Measurements from ENCODE around the gene POLR2F.

POLR2F gene

GRCh38 chr22:37961062-37961461 is 7.6 kb downstream of the POLR2F start:
- 93% methylated on average over 3 of the region's 4 CpGs for WGBS (ENCODE audit: insufficient coverage)
- peaks cover 10 to 68% (median 47%) of the 10 kb centered on the region in 4 experiments for H3K36me3 ChIP-seq (ENCODE audit: control insufficient read depth in 4 of 4, insufficient read depth in 4 of 4, low read length in 3 of 4)
- no peaks in the 10 kb centered on the region for H3K9me3 ChIP-seq (ENCODE audit: control extremely low read depth in 1 of 5, control insufficient read depth in 4 of 5, insufficient read depth in 2 of 5, low read depth in 1 of 5, low read length in 4 of 5)
- H3K27me3 ChIP-seq (replicated peaks in 2 of 5; ENCODE audit: control insufficient read depth in 4 of 5, insufficient read depth in 5 of 5, low read length in 4 of 5) = no peaks in the 10 kb centered on the region
- ChIA-PET CTCF (no interaction called here), POLR2A (no interaction called here)
- no peak for DNase-seq
- no peaks in the 10 kb centered on the region for H3K4me1 ChIP-seq (ENCODE audit: control extremely low read depth in 1 of 4, control insufficient read depth in 4 of 4, insufficient read depth in 4 of 4, low read length in 3 of 4)
- H3K27ac ChIP-seq (ENCODE audit: insufficient read depth in 1 of 2, low read depth in 1 of 2, low read length in 2 of 2, poor library complexity in 1 of 2, severe bottlenecking in 2 of 2) = no peak overlapping the region
- H3K4me3 ChIP-seq (ENCODE audit: control insufficient read depth in 1 of 7, extremely low read depth in 1 of 7, insufficient read depth in 4 of 7, low read depth in 2 of 7, low read length in 6 of 7) = no peak overlapping the region

GRCh38 chr22:37965940-37966664 is 12.6 kb downstream of the POLR2F start:
- H3K36me3 ChIP-seq (ENCODE audit: control insufficient read depth in 4 of 4, insufficient read depth in 4 of 4, low read length in 3 of 4) = peaks cover 10 to 61% (median 39%) of the 10 kb centered on the region in 4 experiments
- no peak for DNase-seq

GRCh38 chr22:37967147-37967546 is 13.6 kb downstream of the POLR2F start:
- POLR2A ChIA-PET = no interaction called here
- WGBS (ENCODE audit: insufficient coverage) = no CpG with 5 or more reads among the region's 1 CpG

More at GRCh38 chr22:37965940-37966664, 12.6 kb downstream of the POLR2F start:
- H3K27ac ChIP-seq (ENCODE audit: insufficient read depth in 1 of 2, low read depth in 1 of 2, low read length in 2 of 2, poor library complexity in 1 of 2, severe bottlenecking in 2 of 2) = no peak overlapping the region
- no peaks in the 10 kb centered on the region for H3K27me3 ChIP-seq (replicated peaks in 2 of 5; ENCODE audit: control insufficient read depth in 4 of 5, insufficient read depth in 5 of 5, low read length in 4 of 5)
- no peak overlapping the region for H3K4me3 ChIP-seq (ENCODE audit: control insufficient read depth in 1 of 7, extremely low read depth in 1 of 7, insufficient read depth in 4 of 7, low read depth in 2 of 7, low read length in 6 of 7)
- 91% methylated on average over 6 of the region's 9 CpGs for WGBS (ENCODE audit: insufficient coverage)
- CTCF ChIA-PET = interaction anchor here (0.7 to 3.2 kb wide), 21 partner anchors 10 to 148 kb away, joined by 3 to 20 read pairs (median 4); partner anchors contain the start of genes C22orf23, MICALL1 and POLR2F
- POLR2A ChIA-PET = interaction anchor here (0.5 kb wide), 1 partner anchor 101 kb away, joined by 5 read pairs; no protein-coding TSS in a partner anchor
- H3K4me1 ChIP-seq (ENCODE audit: control extremely low read depth in 1 of 4, control insufficient read depth in 4 of 4, insufficient read depth in 4 of 4, low read length in 3 of 4) = no peaks in the 10 kb centered on the region
- H3K9me3 ChIP-seq (ENCODE audit: control extremely low read depth in 1 of 5, control insufficient read depth in 4 of 5, insufficient read depth in 2 of 5, low read depth in 1 of 5, low read length in 4 of 5) = no peaks in the 10 kb centered on the region

GRCh38 chr22:37967637-37968451 is 14.3 kb downstream of the POLR2F start:
- no peaks in the 10 kb centered on the region for H3K4me1 ChIP-seq (ENCODE audit: control extremely low read depth in 1 of 4, control insufficient read depth in 4 of 4, insufficient read depth in 4 of 4, low read length in 3 of 4)
- ChIA-PET POLR2A (interaction anchor here (0.6 kb wide), 1 partner anchor 215 kb away, joined by 3 read pairs; no protein-coding TSS in a partner anchor), CTCF (interaction anchor here (0.8 to 1.4 kb wide), 4 partner anchors 10 to 80 kb away, joined by 3 to 7 read pairs (median 4); no protein-coding TSS in a partner anchor)
- 93% methylated on average over 10 of the region's 14 CpGs for WGBS (ENCODE audit: insufficient coverage)
- H3K27me3 ChIP-seq (replicated peaks in 2 of 5; ENCODE audit: control insufficient read depth in 4 of 5, insufficient read depth in 5 of 5, low read length in 4 of 5) = no peaks in the 10 kb centered on the region
- H3K36me3 ChIP-seq (ENCODE audit: control insufficient read depth in 4 of 4, insufficient read depth in 4 of 4, low read length in 3 of 4) = peaks cover 10 to 53% (median 35%) of the 10 kb centered on the region in 4 experiments
- DNase-seq = no peak
- no peaks in the 10 kb centered on the region for H3K9me3 ChIP-seq (ENCODE audit: control extremely low read depth in 1 of 5, control insufficient read depth in 4 of 5, insufficient read depth in 2 of 5, low read depth in 1 of 5, low read length in 4 of 5)
- H3K4me3 ChIP-seq (ENCODE audit: control insufficient read depth in 1 of 7, extremely low read depth in 1 of 7, insufficient read depth in 4 of 7, low read depth in 2 of 7, low read length in 6 of 7) = no peak overlapping the region
- no peak overlapping the region for H3K27ac ChIP-seq (ENCODE audit: insufficient read depth in 1 of 2, low read depth in 1 of 2, low read length in 2 of 2, poor library complexity in 1 of 2, severe bottlenecking in 2 of 2)

More at GRCh38 chr22:37967147-37967546, 13.6 kb downstream of the POLR2F start:
- no peaks in the 10 kb centered on the region for H3K4me1 ChIP-seq (ENCODE audit: control extremely low read depth in 1 of 4, control insufficient read depth in 4 of 4, insufficient read depth in 4 of 4, low read length in 3 of 4)
- no peaks in the 10 kb centered on the region for H3K27me3 ChIP-seq (replicated peaks in 2 of 5; ENCODE audit: control insufficient read depth in 4 of 5, insufficient read depth in 5 of 5, low read length in 4 of 5)
- H3K4me3 ChIP-seq (ENCODE audit: control insufficient read depth in 1 of 7, extremely low read depth in 1 of 7, insufficient read depth in 4 of 7, low read depth in 2 of 7, low read length in 6 of 7) = no peak overlapping the region
- H3K9me3 ChIP-seq (ENCODE audit: control extremely low read depth in 1 of 5, control insufficient read depth in 4 of 5, insufficient read depth in 2 of 5, low read depth in 1 of 5, low read length in 4 of 5) = no peaks in the 10 kb centered on the region
- DNase-seq = no peak
- H3K27ac ChIP-seq (ENCODE audit: insufficient read depth in 1 of 2, low read depth in 1 of 2, low read length in 2 of 2, poor library complexity in 1 of 2, severe bottlenecking in 2 of 2) = no peak overlapping the region
- H3K36me3 ChIP-seq (ENCODE audit: control insufficient read depth in 4 of 4, insufficient read depth in 4 of 4, low read length in 3 of 4) = peaks cover 10 to 53% (median 34%) of the 10 kb centered on the region in 4 experiments
- CTCF ChIA-PET = interaction anchor here (0.8 to 1.4 kb wide), 3 partner anchors 9 to 27 kb away, joined by 4 to 7 read pairs (median 5); no protein-coding TSS in a partner anchor

- Histone ChIP-seq H3K4me3 (ENCODE audit: control insufficient read depth in 1 of 7, extremely low read depth in 1 of 7, insufficient read depth in 4 of 7, low read depth in 2 of 7, low read length in 6 of 7) (no peak overlapping the region), H3K27me3 (replicated peaks in 2 of 5; ENCODE audit: control insufficient read depth in 4 of 5, insufficient read depth in 5 of 5, low read length in 4 of 5) (no peaks in the 10 kb centered on the region), H3K27ac (ENCODE audit: insufficient read depth in 1 of 2, low read depth in 1 of 2, low read length in 2 of 2, poor library complexity in 1 of 2, severe bottlenecking in 2 of 2) (no peak overlapping the region), H3K4me1 (ENCODE audit: control extremely low read depth in 1 of 4, control insufficient read depth in 4 of 4, insufficient read depth in 4 of 4, low read length in 3 of 4) (no peaks in the 10 kb centered on the region), H3K9me3 (ENCODE audit: control extremely low read depth in 1 of 5, control insufficient read depth in 4 of 5, insufficient read depth in 2 of 5, low read depth in 1 of 5, low read length in 4 of 5) (no peaks in the 10 kb centered on the region), H3K36me3 (ENCODE audit: control insufficient read depth in 4 of 4, insufficient read depth in 4 of 4, low read length in 3 of 4) (peaks cover 10 to 50% (median 36%) of the 10 kb centered on the region in 4 experiments)
- DNase-seq = no peak
- 100% methylated on average over 1 of the region's 5 CpGs for WGBS (ENCODE audit: insufficient coverage)
- POLR2A ChIA-PET = interaction anchor here (0.6 kb wide), 1 partner anchor 216 kb away, joined by 3 read pairs; no protein-coding TSS in a partner anchor
- CTCF ChIA-PET = interaction anchor here (0.8 to 1.4 kb wide), 4 partner anchors 10 to 81 kb away, joined by 3 to 4 read pairs (median 3); no protein-coding TSS in a partner anchor
These were observed 15.2 kb downstream of the POLR2F start for GRCh38 chr22:37968452-37969251.

- Histone ChIP-seq H3K4me1 (ENCODE audit: control extremely low read depth in 1 of 4, control insufficient read depth in 4 of 4, insufficient read depth in 4 of 4, low read length in 3 of 4) (no peaks in the 10 kb centered on the region), H3K27ac (ENCODE audit: insufficient read depth in 1 of 2, low read depth in 1 of 2, low read length in 2 of 2, poor library complexity in 1 of 2, severe bottlenecking in 2 of 2) (no peak overlapping the region), H3K9me3 (ENCODE audit: control extremely low read depth in 1 of 5, control insufficient read depth in 4 of 5, insufficient read depth in 2 of 5, low read depth in 1 of 5, low read length in 4 of 5) (no peaks in the 10 kb centered on the region), H3K27me3 (replicated peaks in 2 of 5; ENCODE audit: control insufficient read depth in 4 of 5, insufficient read depth in 5 of 5, low read length in 4 of 5) (no peaks in the 10 kb centered on the region), H3K4me3 (ENCODE audit: control insufficient read depth in 1 of 7, extremely low read depth in 1 of 7, insufficient read depth in 4 of 7, low read depth in 2 of 7, low read length in 6 of 7) (no peak overlapping the region), H3K36me3 (ENCODE audit: control insufficient read depth in 4 of 4, insufficient read depth in 4 of 4, low read length in 3 of 4) (peaks cover 10 to 49% (median 35%) of the 10 kb centered on the region in 4 experiments)
- WGBS (ENCODE audit: insufficient coverage) = 96% methylated on average over 4 of the region's 4 CpGs
- ChIA-PET POLR2A (interaction anchor here (0.7 kb wide), 1 partner anchor 99 kb away, joined by 3 read pairs; no protein-coding TSS in a partner anchor), CTCF (interaction anchor here (1.0 to 1.4 kb wide), 4 partner anchors 19 to 153 kb away, joined by 3 read pairs; no protein-coding TSS in a partner anchor)
- no peak for DNase-seq
These were observed 17.4 kb downstream of the POLR2F start for GRCh38 chr22:37970864-37971263.
